ENCODE results near the gene CCDC149.

DNA sequence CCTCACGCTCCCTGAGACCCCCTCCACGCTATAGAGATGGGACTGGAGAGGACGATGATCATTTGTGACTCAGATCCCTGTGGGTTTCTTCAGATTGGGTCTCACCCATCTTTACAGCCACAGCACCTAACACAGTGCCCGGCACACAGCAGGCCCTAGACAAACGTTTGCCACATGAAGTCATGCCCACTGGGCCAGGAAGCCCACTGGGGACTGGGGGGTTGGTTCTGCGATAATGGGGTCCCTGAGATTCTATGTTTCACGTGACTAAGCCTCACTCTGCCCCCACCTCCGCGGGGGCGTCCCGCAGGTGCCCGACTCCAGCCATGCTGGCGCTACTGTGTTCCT lies 113.7 kb downstream of the CCDC149 start:
- TF ChIP-seq, protein P1, sequence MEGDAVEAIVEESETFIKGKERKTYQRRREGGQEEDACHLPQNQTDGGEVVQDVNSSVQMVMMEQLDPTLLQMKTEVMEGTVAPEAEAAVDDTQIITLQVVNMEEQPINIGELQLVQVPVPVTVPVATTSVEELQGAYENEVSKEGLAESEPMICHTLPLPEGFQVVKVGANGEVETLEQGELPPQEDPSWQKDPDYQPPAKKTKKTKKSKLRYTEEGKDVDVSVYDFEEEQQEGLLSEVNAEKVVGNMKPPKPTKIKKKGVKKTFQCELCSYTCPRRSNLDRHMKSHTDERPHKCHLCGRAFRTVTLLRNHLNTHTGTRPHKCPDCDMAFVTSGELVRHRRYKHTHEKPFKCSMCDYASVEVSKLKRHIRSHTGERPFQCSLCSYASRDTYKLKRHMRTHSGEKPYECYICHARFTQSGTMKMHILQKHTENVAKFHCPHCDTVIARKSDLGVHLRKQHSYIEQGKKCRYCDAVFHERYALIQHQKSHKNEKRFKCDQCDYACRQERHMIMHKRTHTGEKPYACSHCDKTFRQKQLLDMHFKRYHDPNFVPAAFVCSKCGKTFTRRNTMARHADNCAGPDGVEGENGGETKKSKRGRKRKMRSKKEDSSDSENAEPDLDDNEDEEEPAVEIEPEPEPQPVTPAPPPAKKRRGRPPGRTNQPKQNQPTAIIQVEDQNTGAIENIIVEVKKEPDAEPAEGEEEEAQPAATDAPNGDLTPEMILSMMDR (IDR thresholded peaks at IDR 0.05; ENCODE audit: low read depth, low read length), result no peak
- TF ChIP-seq EZH2phosphoT487 (IDR thresholded peaks at IDR 0.05; ENCODE audit: low read depth), result no peak
